ENCODE measurements around the gene ARHGEF39. TPM values are rescaled to one million over a fixed set of nuclear protein-coding genes. Genes with fewer than 3 reads are reported as not detected.

The ARHGEF39 gene
- total and polyA plus RNA-seq, 7 donors, result 0.60 to 9.0 (median 1.6) TPM

GRCh38 chr9:35695943-35696401 is 31.0 kb upstream of the ARHGEF39 start:
- peaks cover 38 to 55% (median 42%) of the 10 kb centered on the region in 4 donors for H3K36me3 ChIP-seq
- WGBS, 2 donors, result 49 to 83% methylated on average over 3 of the region's 3 CpGs
- H3K9me3 ChIP-seq, result no peaks in the 10 kb centered on the region
- H3K27me3 ChIP-seq, result no peaks in the 10 kb centered on the region
- DNase-seq, result peak; percentile 52
- peaks cover 0 to 54% (median 36%) of the 10 kb centered on the region in 4 donors for H3K4me1 ChIP-seq
- TF ChIP-seq POLR2AphosphoS5 (IDR thresholded peaks at IDR 0.05), result no peak
- no peak for TF ChIP-seq POLR2A (IDR thresholded peaks at IDR 0.05)
- TF ChIP-seq EP300 (IDR thresholded peaks at IDR 0.05), result no peak
- TF ChIP-seq CTCF (IDR thresholded peaks at IDR 0.05), result no peak
- intact Hi-C loops (cut with DNase I), result no loop called here
- H3K27ac ChIP-seq, result peak overlapping the region; percentile 95 to 100 (median 98)
- no peak overlapping the region for H3K4me3 ChIP-seq

GRCh38 chr9:35691757-35692301 is 26.8 kb upstream of the ARHGEF39 start:
- TF ChIP-seq POLR2AphosphoS5 (IDR thresholded peaks at IDR 0.05) (peak in 3 of 4 donors; percentile 11 to 63 (median 57)), CTCF (IDR thresholded peaks at IDR 0.05) (peak in 1 of 4 experiments; percentile 9), EP300 (IDR thresholded peaks at IDR 0.05) (peak in 3 of 4 donors; percentile 27 to 79 (median 50)), POLR2A (IDR thresholded peaks at IDR 0.05) (no peak)
- WGBS, 2 donors, result 85 to 86% methylated on average over 13 of the region's 13 CpGs
- Histone ChIP-seq H3K9me3 (no peaks in the 10 kb centered on the region), H3K4me3 (peak overlapping the region; percentile 88 to 97 (median 94)), H3K27me3 (no peaks in the 10 kb centered on the region), H3K27ac (peak overlapping the region; percentile 95 to 100 (median 98)), H3K4me1 (peaks cover 0 to 50% (median 28%) of the 10 kb centered on the region in 4 donors), H3K36me3 (peaks cover 0 to 32% (median 12%) of the 10 kb centered on the region in 4 donors)
- DNase-seq, result peak; percentile 83
- intact Hi-C loops (cut with DNase I), result no loop called here

GRCh38 chr9:35691334-35691650 is 26.3 kb upstream of the ARHGEF39 start:
- WGBS, 2 donors, result 20 to 27% methylated on average over 10 of the region's 10 CpGs
- TF ChIP-seq CTCF (IDR thresholded peaks at IDR 0.05) (no peak), EP300 (IDR thresholded peaks at IDR 0.05) (no peak), POLR2A (IDR thresholded peaks at IDR 0.05) (no peak), POLR2AphosphoS5 (IDR thresholded peaks at IDR 0.05) (no peak)
- DNase-seq, result no peak
- no peaks in the 10 kb centered on the region for H3K27me3 ChIP-seq
- H3K9me3 ChIP-seq, result no peaks in the 10 kb centered on the region
- intact Hi-C loops (cut with DNase I), result no loop called here
- H3K4me1 ChIP-seq, result peaks cover 0 to 46% (median 24%) of the 10 kb centered on the region in 4 donors
- H3K36me3 ChIP-seq, result peaks cover 0 to 29% (median 17%) of the 10 kb centered on the region in 4 donors
- peak overlapping the region; percentile 88 to 97 (median 94) for H3K4me3 ChIP-seq
- H3K27ac ChIP-seq, result peak overlapping the region; percentile 95 to 100 (median 98)

GRCh38 chr9:35690614-35691333 is 25.8 kb upstream of the ARHGEF39 start:
- peak; percentile 97 for DNase-seq
- peak overlapping the region; percentile 95 to 100 (median 98) for H3K27ac ChIP-seq
- H3K36me3 ChIP-seq, result peaks cover 0 to 33% (median 20%) of the 10 kb centered on the region in 4 donors
- peaks cover 0 to 46% (median 21%) of the 10 kb centered on the region in 4 donors for H3K4me1 ChIP-seq
- WGBS, 2 donors, result 1% methylated on average over 61 of the region's 61 CpGs
- no peaks in the 10 kb centered on the region for H3K27me3 ChIP-seq
- TF ChIP-seq POLR2A (IDR thresholded peaks at IDR 0.05) (peak; percentile 53 to 65), CTCF (IDR thresholded peaks at IDR 0.05) (no peak), POLR2AphosphoS5 (IDR thresholded peaks at IDR 0.05) (peak; percentile 71 to 90 (median 86)), EP300 (IDR thresholded peaks at IDR 0.05) (peak in 1 of 4 donors; percentile 38)
- H3K9me3 ChIP-seq, result no peaks in the 10 kb centered on the region
- intact Hi-C loops (cut with DNase I), result loop anchor here (1.0 kb wide), 2 partner anchors 31 to 38 kb away; no protein-coding TSS in a partner anchor
- peak overlapping the region; percentile 88 to 97 (median 94) for H3K4me3 ChIP-seq

Measured in sigmoid colon (tissue), 7 donors.